ENCODE data around the gene EXOC3.
"Not testable (repeated sequence)": the region's sequence is repeated elsewhere in the genome, so short reads cannot be mapped to it uniquely, and the experiment has no call there.

EXOC3 gene

DNA sequence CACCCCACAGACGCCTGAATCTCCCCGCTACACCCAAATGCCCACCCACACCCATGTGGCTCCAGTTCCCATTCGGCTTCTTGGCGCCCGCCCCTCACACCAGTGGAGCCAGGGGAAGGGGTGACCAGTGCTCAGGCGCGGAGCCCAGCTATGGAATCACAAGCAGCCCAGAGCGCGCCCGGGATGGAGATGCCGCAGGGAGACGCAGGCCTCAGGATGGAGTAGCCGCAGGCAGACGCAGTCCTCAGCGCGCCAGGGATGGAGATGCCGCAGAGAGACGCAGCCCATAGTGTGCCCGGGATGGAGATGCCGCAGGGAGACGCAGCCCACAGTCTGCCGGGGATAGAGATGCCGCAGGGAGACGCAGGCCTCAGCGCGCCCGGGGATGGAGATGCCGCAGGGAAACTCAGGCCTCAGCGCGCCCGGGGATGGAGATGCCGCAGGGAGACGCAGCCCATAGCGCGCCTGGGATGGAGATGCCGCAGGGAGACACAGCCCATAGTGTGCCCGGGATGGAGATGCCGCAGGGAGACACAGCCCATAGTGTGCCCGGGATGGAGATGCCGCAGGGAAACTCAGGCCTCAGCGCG lies 65.1 kb downstream of the EXOC3 start:
- DNase-seq = not testable (repeated sequence)

- no peak for DNase-seq
Measured at GRCh38 chr5:509611-510185, 66.7 kb downstream of the EXOC3 start.

GRCh38 chr5:510521-510920 lies 67.5 kb downstream of the EXOC3 start:
- DNase-seq = no peak

GRCh38 chr5:511476-511875 lies 68.5 kb downstream of the EXOC3 start:
- no peak for DNase-seq

DNA sequence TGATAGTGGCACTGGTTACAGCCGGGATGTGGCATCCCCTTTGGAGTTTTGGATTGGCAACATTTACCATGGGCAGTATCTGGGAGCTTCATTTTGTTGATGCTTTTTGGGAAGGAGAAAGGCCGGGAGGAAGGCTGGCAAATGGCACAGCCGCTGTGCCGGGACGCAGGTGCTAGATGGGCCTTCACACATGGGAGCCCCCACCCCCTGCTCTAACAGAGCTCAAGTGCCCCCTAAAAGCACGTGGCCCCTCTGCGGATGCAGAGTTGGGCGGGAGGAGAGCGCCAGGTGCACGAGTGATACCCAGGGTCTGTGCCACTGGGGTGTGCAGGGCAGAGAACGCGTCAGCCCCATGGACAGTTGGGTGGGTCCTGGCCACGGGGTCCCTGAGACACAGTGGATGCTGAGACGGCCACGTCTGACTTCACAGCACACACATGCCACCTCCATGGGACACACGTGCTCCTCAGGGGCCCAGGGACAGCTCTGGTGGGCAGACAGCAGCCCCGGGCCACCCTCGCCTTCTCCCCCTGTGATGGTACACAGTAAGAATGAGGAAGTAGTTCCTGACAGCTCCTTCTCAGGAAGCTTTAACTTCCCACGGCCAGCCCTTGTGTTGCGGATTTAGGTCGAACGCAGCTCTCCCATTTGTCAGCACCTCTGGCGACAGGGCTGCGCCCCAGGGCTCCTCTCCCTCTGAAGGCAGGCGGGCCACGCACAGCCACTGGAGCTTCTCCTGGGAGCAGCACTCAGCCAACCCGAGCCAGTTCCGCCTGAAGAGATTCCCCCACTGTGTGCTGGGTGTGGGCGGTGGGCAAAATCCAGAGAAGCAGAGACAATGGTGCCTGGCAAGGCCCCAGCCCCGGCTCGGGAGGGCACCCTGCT lies 70.5 kb downstream of the EXOC3 start:
- no peak for DNase-seq

DNA sequence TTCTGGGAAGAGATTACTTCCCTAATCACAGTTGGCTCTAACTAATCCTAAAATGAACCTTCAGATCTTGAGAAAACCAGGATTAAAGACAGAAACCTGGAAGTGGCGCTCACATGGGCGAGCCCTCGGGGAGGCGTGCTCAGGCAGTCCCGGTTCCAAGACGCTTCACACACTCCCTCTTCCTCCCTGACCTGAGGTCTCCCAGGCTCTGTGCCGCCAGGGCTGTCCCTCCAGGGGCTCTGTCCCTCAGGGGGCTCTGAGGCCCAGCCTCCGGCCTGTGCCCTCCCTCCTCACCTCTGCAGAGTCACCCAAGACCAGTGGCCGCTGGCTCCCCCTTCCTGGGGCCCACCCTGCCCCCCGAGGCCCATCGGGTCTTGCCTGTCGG lies 71.1 kb downstream of the EXOC3 start:
- no peak for DNase-seq

- DNase-seq = no peak
Measured at GRCh38 chr5:514673-515072, 71.7 kb downstream of the EXOC3 start.

DNA sequence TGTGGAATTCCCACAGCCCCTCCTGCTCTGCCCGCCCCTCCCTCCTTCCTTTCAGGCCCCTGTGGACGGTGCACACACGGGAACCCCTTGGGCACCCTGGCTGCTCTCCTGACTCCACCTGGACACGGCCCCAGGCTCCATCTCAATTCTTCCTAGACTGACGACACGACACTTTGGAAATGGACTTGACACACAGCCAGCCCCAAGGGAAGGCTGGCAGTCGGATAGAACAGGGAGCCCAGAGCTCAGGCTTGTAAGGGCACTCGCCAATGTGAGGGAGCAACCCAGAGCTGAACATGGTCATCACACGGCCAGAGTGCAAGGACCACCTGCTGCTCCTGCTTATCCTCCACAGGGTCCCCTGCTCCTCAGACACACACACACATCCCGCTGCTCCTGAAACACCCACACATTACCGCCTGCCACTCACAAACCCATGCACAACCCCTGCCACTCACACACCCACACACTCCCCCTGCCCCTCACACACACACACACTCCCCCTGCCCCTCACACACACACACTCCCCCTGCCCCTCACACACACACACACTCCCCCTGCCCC lies 72.4 kb downstream of the EXOC3 start:
- DNase-seq = no peak

- no peak for DNase-seq
Measured at GRCh38 chr5:516338-516925, 73.5 kb downstream of the EXOC3 start.

Measured in stimulated activated CD4-positive, alpha-beta T cell treated with anti-CD3 and anti-CD28 coated beads, Interleukin-1b, Interleukin-23, amount 100 ng/mL, for 48 hours (primary cell).